ENCODE measurements around the gene SSRP1.

Gene SSRP1

DNA sequence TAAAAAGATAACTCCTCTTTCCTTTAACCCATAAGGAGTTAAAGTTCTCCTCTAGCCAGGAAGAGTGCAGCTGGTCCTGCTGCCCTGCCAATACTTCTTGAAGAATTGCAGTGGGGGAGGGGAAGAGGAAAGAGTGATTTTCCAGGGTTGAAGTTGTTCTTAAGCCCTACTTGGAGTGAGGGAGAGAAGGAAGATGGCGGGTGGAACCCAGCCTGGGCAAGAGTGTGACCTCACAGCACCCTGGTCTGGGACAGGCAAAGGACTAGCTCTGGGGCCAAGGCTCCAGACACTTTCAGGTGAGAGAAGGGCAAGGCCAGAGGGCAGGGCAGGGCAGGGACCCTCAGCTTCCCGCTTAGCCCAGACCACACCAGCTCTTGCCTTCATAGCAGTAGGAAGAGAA lies 17.5 kb downstream of the SSRP1 start:
- DNase-seq (ENCODE audit: low spot score) (no peak), FAIRE-seq (no peak)

DNA sequence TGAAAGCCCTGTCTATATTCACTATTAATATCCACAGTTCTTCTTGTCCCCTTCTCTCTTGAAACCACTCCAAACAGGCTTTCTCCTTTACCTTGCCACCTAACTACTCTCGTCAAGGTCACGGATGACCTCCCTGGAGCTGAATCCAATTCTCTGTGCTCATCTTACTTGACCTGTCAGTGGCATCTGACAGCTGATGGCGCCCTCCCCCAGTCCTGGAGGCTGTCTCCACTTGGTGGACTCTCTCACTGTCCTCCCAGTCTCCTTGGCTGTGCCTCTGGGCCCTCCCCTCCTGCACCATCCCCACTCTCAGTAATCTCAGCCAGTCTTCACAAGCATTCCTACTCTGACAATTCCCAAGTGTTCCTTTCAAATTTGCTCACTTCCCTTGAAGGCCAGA lies 19.7 kb downstream of the SSRP1 start:
- no peak for FAIRE-seq
- no peak for DNase-seq (ENCODE audit: low spot score)

DNA sequence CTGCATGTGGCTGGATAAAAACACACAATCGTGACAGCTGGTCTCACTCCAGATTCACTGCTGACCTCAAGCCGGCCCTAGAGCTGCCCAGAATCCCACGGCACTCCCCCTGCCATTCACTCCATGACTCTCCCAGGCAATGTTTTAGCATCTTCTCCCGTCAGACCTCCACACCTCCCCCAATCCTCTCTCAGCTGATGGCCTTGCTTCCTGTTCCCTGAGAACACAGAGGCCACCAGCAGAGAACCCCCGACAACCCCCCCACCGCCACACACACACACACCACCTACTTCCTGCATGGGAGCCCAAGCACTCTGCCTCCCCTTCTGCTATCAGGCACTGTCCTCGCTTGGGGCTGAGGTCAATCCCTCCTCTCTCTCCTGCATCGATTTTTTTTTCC lies 20.2 kb downstream of the SSRP1 start:
- DNase-seq (ENCODE audit: low spot score): no peak
- FAIRE-seq: no peak

GRCh38 chr11:57314221-57314973 lies 21.3 kb downstream of the SSRP1 start:
- DNase-seq (ENCODE audit: low spot score): no peak
- FAIRE-seq: no peak

DNA sequence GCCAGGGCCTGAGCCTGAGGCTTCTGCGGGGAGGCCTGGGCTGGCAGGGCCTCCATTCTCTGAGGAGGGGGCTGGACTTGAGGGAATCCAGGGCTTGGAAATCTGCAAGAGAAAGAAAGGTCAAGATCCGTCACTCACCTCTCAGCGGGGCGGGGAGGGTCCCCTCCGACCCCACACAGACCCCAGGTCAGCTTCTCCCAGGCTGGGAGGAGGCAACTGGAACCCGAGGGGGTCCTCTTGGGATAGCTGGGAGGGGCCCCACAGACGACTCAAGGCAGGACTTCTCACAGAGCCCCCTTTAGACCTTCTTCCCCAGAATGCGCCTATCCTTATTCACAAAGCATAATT lies 21.9 kb downstream of the SSRP1 start:
- DNase-seq (ENCODE audit: low spot score): no peak
- FAIRE-seq: no peak

GRCh38 chr11:57313071-57313787 lies 22.5 kb downstream of the SSRP1 start:
- no peak for FAIRE-seq
- DNase-seq (ENCODE audit: low spot score): no peak

DNA sequence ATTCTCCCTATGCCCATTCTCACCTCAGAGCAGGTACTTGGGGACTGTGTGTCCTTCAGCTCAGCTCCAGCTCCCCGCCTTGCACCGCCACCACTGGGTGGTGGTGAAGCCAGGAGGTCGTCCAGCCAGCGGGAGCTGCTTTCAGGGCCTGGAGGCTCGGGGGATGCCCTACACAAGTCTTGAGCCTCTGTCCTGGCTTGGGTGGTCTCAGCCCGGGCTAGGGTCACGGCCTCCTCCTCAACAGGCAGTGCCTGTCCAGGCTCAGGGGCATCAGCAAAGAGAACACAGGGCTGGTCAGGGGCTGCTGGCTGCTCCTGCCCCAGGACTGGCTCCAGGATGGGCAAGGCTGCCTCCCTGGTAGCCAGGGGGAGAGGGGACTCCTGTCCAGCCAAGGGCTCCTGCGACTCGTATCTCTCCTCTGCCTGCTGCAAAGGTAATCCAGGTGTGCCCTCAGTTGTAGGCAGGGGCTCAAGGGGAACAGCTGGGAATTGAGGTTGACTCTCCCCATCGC lies 23.1 kb downstream of the SSRP1 start:
- no peak for FAIRE-seq
- DNase-seq (ENCODE audit: low spot score): no peak

DNA sequence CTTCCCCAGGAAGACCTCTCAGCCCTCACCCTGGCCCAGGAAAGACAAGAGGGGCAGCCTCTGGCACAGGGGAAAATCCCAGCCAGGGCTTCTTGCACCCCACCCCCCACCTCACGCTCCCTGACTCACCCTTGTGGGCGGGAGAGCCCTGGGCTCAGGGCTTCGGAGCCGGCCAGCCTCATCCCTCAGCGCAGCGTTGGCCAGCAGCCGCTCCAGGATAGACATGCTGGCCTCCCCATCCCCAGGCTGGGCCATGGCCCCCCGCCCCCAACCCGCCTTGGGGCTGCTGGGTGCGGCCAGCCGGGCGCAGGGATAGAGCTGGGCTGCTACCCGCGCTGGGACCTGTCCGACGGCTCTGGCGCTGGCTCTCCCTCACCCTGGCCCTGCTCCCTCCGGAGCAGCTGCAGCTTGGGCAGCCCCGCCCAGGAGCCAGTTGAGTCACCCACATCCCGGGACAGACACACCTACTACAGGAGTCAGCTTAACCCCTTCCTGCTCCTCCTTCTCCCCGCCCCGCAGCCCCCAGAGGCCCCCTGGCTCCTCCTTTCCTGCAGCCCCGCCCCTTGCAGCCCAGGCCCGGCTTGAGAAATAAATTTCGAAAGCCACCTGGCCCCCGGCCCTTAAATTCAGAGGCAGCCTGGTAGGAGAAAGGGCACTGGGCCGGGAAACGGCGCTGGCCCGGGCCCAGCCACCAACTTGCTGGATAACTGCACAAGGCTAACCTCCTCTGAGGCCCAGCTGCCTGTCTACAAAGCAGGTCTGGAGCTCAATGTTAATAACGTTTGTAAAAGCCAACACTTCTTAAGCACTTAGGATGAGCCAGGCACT lies 24.4 kb downstream of the SSRP1 start:
- peak; percentile 98 for DNase-seq (ENCODE audit: low spot score)
- peak; percentile 94 for FAIRE-seq

DNA sequence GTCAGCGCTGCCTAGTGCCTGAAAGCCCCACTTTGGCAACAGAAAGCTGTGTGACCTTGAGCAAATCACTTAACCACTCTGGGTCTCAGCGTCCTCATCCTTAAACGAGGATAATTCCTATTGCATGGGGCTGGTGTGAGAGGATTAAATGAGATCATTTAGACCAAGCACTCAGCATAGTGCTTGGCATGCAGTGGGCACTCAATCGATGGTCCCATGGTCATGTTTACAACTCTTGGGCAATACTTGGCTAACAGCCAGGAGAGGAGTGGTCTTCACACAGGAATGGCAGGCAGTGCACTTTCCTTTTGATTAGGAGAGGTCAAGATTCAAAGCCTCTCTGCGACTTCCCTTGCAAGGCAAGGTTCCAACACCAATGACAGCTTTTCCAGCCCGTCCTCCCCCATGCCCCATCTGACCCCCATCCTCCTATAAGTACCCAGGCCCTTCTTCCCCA lies 25.0 kb downstream of the SSRP1 start:
- DNase-seq (ENCODE audit: low spot score) (peak; percentile 27), FAIRE-seq (no peak)

DNA sequence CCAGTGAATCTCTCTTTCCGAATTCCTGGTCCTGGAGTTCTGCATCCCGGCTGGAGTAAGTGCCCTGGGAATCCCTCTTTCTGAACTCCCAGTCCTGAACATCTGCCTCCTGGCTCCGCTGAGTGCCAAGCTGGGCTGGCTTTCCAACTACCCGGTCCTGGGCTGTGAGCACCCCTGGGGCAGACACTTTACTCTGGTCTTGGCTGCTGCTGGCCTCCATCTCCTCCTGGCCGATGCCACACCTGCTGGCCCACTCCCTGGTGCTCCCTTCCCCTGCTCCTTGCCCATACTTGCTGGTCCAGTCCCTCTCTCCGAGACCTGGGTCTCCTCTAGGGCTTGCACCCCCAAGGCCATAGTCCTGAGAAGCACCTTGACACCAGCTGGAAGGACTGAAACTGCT lies 25.6 kb downstream of the SSRP1 start:
- DNase-seq (ENCODE audit: low spot score) (no peak), FAIRE-seq (no peak)

- no peak for FAIRE-seq
- no peak for DNase-seq (ENCODE audit: low spot score)
These were observed 26.3 kb downstream of the SSRP1 start for GRCh38 chr11:57309106-57310059.

GRCh38 chr11:57308426-57309060 lies 27.1 kb downstream of the SSRP1 start:
- peak; percentile 13 for FAIRE-seq
- no peak for DNase-seq (ENCODE audit: low spot score)

GRCh38 chr11:57307666-57308270 lies 27.9 kb downstream of the SSRP1 start:
- FAIRE-seq (no peak), DNase-seq (ENCODE audit: low spot score) (no peak)

- DNase-seq (ENCODE audit: low spot score) (no peak), FAIRE-seq (no peak)
These were observed 28.6 kb downstream of the SSRP1 start for GRCh38 chr11:57306940-57307565.

- no peak for DNase-seq (ENCODE audit: low spot score)
- FAIRE-seq: no peak
These were observed 29.4 kb downstream of the SSRP1 start for GRCh38 chr11:57306161-57306876.

GRCh38 chr11:57305523-57305922 lies 30.2 kb downstream of the SSRP1 start:
- FAIRE-seq: no peak
- DNase-seq (ENCODE audit: low spot score): no peak

DNA sequence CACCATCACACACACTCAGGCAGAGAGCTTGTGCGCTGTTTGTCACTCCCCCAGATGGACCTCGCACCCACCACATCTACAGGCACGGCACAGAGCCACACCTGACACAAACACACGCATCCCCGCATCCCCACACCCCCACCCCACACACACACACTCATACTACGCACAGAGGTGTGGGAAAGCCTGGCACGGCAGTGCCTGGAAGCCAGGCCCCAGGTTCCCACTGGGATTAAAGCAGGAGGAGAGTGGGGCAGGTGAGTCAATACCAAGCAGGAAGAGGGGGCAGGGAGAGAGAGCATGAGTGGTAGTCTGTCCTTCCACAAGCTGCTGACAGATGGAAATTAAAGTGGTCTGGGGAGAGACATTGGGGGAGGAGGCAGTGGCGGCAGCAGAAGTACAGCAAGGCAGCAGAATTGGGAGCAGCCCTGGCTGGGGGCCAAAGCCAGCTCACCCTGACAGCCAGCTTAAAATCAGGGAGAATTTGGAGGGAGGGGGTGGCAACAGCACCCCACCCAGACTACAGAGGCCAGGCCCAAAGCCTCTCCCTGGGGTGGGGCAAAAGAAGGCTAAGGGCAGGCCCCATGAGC lies 31.6 kb downstream of the SSRP1 start:
- DNase-seq (ENCODE audit: low spot score): peak; percentile 45
- FAIRE-seq: peak; percentile 88

DNA sequence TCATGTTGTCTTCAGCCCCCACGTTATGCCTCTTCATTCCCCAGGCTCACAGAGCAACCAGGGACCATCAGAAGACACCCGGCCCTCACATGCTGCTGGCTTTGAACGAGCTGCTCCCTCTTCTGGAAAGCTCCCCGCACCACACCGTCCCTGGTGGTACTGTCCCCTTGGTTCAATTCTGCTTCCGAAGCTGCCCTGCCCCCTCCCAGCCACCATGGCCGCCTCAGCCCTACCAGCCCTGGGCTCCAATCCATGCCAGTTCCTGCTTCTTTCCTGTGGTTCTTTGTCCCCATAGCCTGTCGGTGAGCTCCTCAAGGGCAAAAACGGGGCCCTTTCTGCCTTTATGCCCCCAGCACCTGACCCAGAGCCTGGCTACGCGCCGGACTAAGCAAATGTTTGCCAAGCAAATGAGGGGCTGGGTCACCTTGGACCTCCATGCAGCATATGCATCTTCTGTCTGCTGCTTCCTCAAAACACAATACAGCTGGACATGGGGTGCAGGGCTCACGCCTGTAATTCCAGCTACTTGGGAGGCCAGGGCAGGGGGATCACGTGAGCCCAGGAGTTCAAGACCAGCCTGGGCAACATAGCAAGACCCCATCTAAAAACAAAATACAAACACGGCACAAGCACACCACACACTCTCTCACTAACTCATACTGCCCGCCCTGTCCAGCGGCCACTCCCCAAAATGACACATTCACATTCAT lies 32.3 kb downstream of the SSRP1 start:
- DNase-seq (ENCODE audit: low spot score) (no peak), FAIRE-seq (no peak)

Data from urothelium cell line (cell line).